22Rv1 (cell line): ENCODE results near the gene ZNF385C.

Experiments
- ZFX ChIP-seq: fragments of 450-650 bp; IDR thresholded peaks from 2 replicates; pipeline ENCODE4 v1.6.1; 2017; ENCODE audit warnings: antibody characterized with exemption, borderline replicate concordance
- TF ChIP-seq, protein P1 (sequence below): fragments of 450-650 bp; IDR thresholded peaks from 2 replicates; pipeline ENCODE4 v1.5.1; 2017; ENCODE audit warnings: mild to moderate bottlenecking

DNA sequence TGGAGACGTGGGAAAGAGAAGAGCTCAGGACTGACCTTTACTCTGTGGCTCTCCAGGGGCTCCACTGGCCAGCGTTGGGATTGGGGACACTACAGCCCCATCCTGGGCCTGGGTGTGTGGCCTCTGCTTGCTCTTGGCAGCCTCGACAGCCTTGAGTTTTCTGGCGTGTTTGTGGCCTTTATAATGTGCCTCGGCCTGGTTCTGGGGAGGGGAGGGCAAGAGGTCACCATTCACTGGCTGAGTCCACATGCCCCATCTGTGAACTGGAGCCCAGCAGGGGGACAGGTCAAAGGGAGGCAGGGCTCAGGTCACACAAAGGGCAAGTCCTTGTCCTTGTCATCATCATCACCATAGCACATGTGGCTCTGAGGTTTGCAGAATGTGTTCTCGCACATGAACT, 66.7 kb downstream of the ZNF385C start:
- TF ChIP-seq, protein P1, sequence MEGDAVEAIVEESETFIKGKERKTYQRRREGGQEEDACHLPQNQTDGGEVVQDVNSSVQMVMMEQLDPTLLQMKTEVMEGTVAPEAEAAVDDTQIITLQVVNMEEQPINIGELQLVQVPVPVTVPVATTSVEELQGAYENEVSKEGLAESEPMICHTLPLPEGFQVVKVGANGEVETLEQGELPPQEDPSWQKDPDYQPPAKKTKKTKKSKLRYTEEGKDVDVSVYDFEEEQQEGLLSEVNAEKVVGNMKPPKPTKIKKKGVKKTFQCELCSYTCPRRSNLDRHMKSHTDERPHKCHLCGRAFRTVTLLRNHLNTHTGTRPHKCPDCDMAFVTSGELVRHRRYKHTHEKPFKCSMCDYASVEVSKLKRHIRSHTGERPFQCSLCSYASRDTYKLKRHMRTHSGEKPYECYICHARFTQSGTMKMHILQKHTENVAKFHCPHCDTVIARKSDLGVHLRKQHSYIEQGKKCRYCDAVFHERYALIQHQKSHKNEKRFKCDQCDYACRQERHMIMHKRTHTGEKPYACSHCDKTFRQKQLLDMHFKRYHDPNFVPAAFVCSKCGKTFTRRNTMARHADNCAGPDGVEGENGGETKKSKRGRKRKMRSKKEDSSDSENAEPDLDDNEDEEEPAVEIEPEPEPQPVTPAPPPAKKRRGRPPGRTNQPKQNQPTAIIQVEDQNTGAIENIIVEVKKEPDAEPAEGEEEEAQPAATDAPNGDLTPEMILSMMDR: no peak
- TF ChIP-seq ZFX: no peak
